ENCODE measurements around the gene LAMP2.
"Not testable (repeated sequence)": the region's sequence is repeated elsewhere in the genome, so short reads cannot be mapped to it uniquely, and the experiment has no call there.

The LAMP2 gene

GRCh38 chrX:120468825-120469525 is at the start of gene LAMP2:
TSS of gene LAMP2 (minus strand) at chrX:120469296. CDS start at chrX:120469169, 127 bp downstream.
- DNase-seq (ENCODE audit: low read depth in 3 of 3): peak; percentile 55 to 78 (median 64)

- DNase-seq (ENCODE audit: low read depth in 3 of 3): no peak
Observed at GRCh38 chrX:120517936-120518335, 48.8 kb upstream of the LAMP2 start.

GRCh38 chrX:120514236-120514635 is 45.1 kb upstream of the LAMP2 start:
- DNase-seq (ENCODE audit: low read depth in 3 of 3): no peak

GRCh38 chrX:120512627-120513026 is 43.5 kb upstream of the LAMP2 start:
- no peak for DNase-seq (ENCODE audit: low read depth in 3 of 3)

GRCh38 chrX:120512222-120512621 is 43.1 kb upstream of the LAMP2 start:
- DNase-seq (ENCODE audit: low read depth in 3 of 3): no peak

- DNase-seq (ENCODE audit: low read depth in 3 of 3): no peak
Observed at GRCh38 chrX:120504569-120504968, 35.5 kb upstream of the LAMP2 start.

- no peak for DNase-seq (ENCODE audit: low read depth in 3 of 3)
Observed at GRCh38 chrX:120499301-120500072, 30.4 kb upstream of the LAMP2 start.

GRCh38 chrX:120490119-120490518 is 21.0 kb upstream of the LAMP2 start:
- DNase-seq (ENCODE audit: low read depth in 3 of 3): not testable (repeated sequence)

GRCh38 chrX:120486786-120487185 is 17.7 kb upstream of the LAMP2 start:
- no peak for DNase-seq (ENCODE audit: low read depth in 3 of 3)

- DNase-seq (ENCODE audit: low read depth in 3 of 3): peak; percentile 6 to 49 (median 23)
Observed at GRCh38 chrX:120485638-120486520, 16.8 kb upstream of the LAMP2 start.

GRCh38 chrX:120485315-120485637 is 16.2 kb upstream of the LAMP2 start:
- no peak for DNase-seq (ENCODE audit: low read depth in 3 of 3)

GRCh38 chrX:120477453-120477852 is 8.4 kb upstream of the LAMP2 start:
- DNase-seq (ENCODE audit: low read depth in 3 of 3): no peak

- no peak for DNase-seq (ENCODE audit: low read depth in 3 of 3)
Observed at GRCh38 chrX:120476714-120477113, 7.6 kb upstream of the LAMP2 start.

GRCh38 chrX:120475447-120475846 is 6.4 kb upstream of the LAMP2 start:
- not testable (repeated sequence) for DNase-seq (ENCODE audit: low read depth in 3 of 3)

- DNase-seq (ENCODE audit: low read depth in 3 of 3): no peak
Observed at GRCh38 chrX:120474085-120474484, 5.0 kb upstream of the LAMP2 start.

GRCh38 chrX:120469657-120470056 is 561 bp upstream of the LAMP2 start:
- DNase-seq (ENCODE audit: low read depth in 3 of 3): not testable (repeated sequence)

- DNase-seq (ENCODE audit: low read depth in 3 of 3): no peak
Observed at GRCh38 chrX:120468479-120468824, 644 bp downstream of the LAMP2 start.

GRCh38 chrX:120468071-120468470 is 1.0 kb downstream of the LAMP2 start:
- no peak for DNase-seq (ENCODE audit: low read depth in 3 of 3)

GRCh38 chrX:120464411-120464810 is 4.7 kb downstream of the LAMP2 start:
- DNase-seq (ENCODE audit: low read depth in 3 of 3): no peak

GRCh38 chrX:120463241-120463640 is 5.9 kb downstream of the LAMP2 start:
- no peak for DNase-seq (ENCODE audit: low read depth in 3 of 3)

- DNase-seq (ENCODE audit: low read depth in 3 of 3): no peak
Observed at GRCh38 chrX:120462370-120462769, 6.7 kb downstream of the LAMP2 start.

GRCh38 chrX:120459309-120459708 is 9.8 kb downstream of the LAMP2 start:
- no peak for DNase-seq (ENCODE audit: low read depth in 3 of 3)
